ENCODE measurements around the gene ARHGAP31.

The ARHGAP31 gene

GRCh38 chr3:119396870-119397269 is 102.7 kb downstream of the ARHGAP31 start:
- no peak for DNase-seq

GRCh38 chr3:119400466-119400865 is 106.3 kb downstream of the ARHGAP31 start:
- DNase-seq = no peak

DNA sequence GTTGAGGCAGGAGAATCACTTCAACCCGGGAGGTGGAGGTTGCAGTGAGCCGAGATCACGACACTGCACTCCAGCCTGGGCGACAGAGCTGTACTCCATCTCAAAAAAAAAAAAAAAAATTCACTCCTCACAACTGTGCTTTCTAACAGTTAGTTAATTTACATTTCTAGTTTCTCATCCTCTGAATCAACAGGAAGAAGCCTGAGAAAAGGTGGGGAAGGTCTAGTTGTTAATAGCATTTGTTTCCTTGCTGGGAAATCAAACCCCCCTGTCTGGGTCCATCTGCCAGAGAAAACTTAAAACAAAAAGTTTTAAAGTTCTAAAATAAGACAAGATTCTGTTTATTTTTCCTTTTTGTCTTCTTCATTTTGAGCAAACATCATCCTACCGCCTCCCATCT is 106.9 kb downstream of the ARHGAP31 start:
- no peak for DNase-seq

DNA sequence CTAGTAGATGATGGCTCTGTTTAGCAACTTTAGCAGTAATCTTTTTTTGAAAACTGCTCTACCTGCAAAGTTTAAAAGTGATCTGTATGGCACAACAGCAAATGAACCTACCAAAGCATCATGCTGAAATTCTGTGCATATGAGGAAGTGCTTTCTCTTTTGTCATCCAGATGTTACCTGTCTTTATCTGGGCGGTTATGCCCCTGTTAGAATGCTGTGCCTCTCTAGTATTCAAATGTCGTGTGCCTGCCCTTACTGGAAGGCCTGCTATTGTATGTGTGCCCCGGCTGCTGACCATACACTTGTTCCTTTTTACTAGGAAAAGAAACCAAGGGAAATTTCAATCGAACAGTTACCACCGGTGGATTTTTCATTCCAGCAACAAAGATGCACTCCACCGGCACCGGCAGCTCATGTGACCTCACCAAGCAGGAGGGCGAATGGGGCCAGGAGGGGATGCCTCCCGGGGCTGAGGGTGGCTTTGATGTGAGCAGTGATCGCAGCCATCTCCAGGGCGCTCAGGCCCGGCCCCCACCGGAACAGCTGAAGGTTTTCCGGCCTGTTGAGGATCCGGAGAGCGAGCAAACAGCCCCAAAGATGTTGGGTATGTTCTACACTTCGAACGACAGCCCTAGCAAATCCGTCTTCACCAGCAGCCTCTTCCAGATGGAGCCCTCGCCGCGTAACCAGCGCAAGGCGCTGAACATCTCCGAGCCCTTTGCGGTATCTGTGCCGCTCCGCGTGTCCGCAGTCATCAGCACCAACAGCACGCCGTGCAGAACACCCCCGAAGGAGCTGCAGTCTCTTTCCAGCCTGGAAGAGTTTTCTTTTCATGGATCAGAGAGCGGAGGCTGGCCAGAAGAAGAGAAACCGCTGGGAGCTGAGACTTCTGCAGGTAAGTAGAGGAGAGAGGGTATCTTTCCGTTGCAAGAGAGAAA is 107.6 kb downstream of the ARHGAP31 start:
- no peak for DNase-seq

DNA sequence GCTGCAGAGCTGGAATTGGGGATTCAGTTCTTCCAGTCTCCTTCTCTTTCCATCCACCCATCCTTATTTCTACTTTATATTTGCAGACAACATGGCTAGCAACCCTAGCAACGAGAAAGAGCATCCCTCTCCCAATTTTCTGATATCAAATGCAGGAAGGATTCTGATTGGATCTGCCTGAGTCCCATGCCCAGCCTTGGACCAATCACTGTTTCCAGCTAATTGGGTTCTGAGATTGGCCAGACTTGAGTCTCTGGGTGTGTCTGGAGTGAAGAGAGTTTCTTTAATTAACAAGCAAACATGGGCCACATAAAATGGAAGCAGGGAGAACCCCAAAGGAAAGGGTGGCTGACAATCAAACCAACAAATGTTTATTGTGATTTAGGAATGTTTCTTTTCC is 108.6 kb downstream of the ARHGAP31 start:
- DNase-seq = no peak

- no peak for DNase-seq
Measured at GRCh38 chr3:119403201-119403600, 109.0 kb downstream of the ARHGAP31 start.

DNA sequence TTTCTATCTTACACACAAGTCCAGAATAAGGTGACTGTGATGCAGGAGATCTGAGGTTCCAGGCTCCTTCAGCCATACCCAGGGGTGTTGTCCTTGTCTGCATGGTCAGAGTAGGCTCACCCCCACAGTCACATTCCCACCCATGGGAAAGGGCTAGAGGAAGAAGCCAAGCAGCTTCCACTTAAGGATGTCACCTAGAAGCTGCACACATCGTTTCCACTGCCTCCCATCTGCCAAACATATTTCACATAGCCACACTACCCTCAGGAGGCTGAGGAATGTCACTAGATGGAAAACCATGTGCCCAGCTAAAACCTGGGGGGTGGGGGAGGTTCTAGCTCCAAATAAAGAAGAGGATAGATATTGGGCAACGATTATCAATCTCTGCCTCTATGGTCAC is 111.1 kb downstream of the ARHGAP31 start:
- DNase-seq = no peak

- no peak for DNase-seq
Measured at GRCh38 chr3:119408243-119408950, 114.2 kb downstream of the ARHGAP31 start.

- no peak for DNase-seq
Measured at GRCh38 chr3:119409844-119410243, 115.7 kb downstream of the ARHGAP31 start.

- DNase-seq = no peak
Measured at GRCh38 chr3:119413603-119414280, 119.6 kb downstream of the ARHGAP31 start.

- no peak for DNase-seq
Measured at GRCh38 chr3:119416873-119417272, 122.7 kb downstream of the ARHGAP31 start.

DNA sequence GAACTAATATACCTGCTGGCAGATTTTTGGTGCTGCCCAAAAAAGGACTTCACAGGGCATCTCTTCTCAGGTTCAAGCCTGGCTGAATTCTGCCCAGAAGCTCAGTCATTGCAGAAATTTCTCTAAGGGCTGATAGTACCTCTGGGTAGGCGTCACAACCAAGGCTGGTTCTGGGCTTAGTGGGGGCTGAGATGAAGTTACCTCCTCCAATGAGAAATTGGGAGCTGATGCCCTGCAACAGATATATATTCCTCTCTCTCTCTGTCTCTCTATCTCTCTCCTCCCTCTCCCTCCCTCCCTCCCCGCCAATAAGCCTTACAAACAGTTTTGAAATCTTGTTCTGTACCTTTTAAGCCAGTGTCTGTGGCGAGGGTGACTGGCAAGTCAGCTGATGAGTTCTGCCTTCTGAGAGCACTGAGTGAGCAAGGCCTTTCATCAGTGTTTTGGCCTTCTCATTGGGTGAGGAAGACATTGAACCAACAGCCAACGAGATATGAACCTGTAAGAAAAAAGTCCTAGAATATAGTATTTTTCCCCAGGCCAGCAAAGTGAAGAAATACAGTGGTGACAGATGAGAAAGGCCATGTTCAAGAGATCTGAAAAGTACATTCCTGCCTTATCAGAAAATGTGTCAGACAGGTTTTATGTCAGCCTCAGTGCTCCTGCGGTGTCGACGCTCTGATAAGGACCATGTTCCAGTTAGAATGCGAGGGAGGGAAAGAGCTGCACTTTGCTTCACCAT is 123.8 kb downstream of the ARHGAP31 start:
- DNase-seq = no peak

GRCh38 chr3:119418641-119419040 is 124.5 kb downstream of the ARHGAP31 start:
- DNase-seq = no peak

- no peak for DNase-seq
Measured at GRCh38 chr3:119420196-119420595, 126.0 kb downstream of the ARHGAP31 start.

- no peak for DNase-seq
Measured at GRCh38 chr3:119427669-119428068, 133.5 kb downstream of the ARHGAP31 start.

DNA sequence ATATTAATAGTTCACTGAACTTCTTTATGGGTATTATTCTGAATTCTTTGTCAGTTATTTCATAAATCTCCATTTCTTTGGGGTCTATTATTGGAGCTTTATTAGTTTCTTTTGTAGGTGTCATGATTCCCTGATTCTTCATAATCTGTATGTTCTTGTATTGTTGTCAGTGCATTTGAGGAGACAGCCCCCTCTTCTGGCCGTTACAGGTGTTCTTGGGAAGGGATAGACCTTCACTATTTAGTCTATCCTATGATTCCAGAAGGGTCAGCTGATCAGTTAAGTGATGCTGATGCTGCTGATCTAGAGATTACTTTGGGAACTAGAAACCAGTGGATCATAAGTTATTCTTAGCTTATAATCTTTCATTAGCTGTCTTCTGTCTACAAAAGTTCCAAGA is 134.4 kb downstream of the ARHGAP31 start:
- no peak for DNase-seq

DNA sequence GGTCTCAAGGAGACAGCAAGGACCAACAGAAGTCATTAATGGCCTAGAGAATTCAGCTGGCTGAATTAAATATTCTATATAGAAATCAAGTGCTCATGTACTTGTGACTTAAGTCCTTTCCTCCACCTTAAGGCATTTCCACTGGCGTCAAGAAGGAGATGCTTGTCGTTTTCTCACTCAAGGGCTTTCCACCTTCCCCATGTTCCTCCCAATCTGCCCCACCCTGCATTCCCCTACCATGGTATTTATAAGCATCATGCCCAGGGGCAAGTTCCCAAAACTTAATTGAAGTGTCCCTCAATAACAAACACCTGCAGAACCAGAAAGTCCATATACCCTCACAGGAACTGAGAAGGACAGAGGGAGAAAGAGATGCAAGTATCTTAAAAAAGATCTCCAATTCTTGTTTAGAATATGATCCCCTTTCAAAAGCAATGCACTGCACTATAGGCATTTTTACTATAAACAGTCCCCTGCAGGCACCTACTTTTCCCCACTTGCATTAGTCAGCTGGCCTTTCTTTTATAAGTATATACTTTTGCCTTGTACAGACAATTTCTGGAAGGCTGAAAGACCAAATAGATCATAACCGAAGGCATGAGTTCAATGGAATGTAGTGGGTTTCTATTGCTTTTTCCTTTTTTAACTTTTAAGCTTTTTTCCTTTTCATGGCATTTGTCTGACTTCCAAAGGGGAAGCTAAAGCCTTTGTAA is 139.6 kb downstream of the ARHGAP31 start:
- no peak for DNase-seq

GRCh38 chr3:119434703-119435102 is 140.5 kb downstream of the ARHGAP31 start:
- no peak for DNase-seq

DNA sequence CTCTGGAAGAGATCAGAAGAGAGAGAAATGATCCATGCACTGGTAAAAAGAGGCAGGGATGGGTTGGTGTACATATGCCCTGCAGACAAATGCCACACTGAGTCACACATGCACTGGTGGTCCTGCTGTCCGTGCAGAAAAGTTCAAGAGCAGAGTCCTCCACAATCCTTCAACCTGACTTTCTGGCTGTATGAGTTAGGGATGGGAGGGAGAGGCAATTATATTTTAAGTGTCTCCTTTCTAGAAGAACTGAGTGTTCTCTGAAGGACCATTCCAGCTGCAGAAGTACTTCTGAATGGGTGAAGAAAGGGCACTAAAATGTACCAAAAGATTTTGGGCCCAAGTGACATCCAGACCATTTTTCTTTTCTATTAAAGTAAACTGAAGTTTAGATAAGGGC is 142.8 kb downstream of the ARHGAP31 start:
- no peak for DNase-seq

GRCh38 chr3:119437691-119438258 is 143.6 kb downstream of the ARHGAP31 start:
- no peak for DNase-seq

- no peak for DNase-seq
Measured at GRCh38 chr3:119443179-119443578, 149.0 kb downstream of the ARHGAP31 start.

- no peak for DNase-seq
Measured at GRCh38 chr3:119444590-119444989, 150.4 kb downstream of the ARHGAP31 start.

Data from DMS79 treated with DMSO at 0.1 percent for 48 hours (cell line).